ACHN (cell line): ENCODE data around the gene RBM19.
A peak's percentile ranks its signal among the peaks of the same experiment; 100 is the strongest.
"Not testable (repeated sequence)": the region's sequence is repeated elsewhere in the genome, so short reads cannot be mapped to it uniquely, and the experiment has no call there.

Experiments used
- DNase-seq: peaks from one replicate; pipeline ENCODE4 v3.0.0-alpha.2; 2015
- in situ Hi-C: cut with HindIII; loops from 2 replicates; pipeline ENCODE4 v1.10.0; 2017; ENCODE audit warnings: low sequenced_read_pairs, low pct_ligation_motif_present, low pct_unique_long_range_greater_than_20kb

Gene RBM19, protein sequence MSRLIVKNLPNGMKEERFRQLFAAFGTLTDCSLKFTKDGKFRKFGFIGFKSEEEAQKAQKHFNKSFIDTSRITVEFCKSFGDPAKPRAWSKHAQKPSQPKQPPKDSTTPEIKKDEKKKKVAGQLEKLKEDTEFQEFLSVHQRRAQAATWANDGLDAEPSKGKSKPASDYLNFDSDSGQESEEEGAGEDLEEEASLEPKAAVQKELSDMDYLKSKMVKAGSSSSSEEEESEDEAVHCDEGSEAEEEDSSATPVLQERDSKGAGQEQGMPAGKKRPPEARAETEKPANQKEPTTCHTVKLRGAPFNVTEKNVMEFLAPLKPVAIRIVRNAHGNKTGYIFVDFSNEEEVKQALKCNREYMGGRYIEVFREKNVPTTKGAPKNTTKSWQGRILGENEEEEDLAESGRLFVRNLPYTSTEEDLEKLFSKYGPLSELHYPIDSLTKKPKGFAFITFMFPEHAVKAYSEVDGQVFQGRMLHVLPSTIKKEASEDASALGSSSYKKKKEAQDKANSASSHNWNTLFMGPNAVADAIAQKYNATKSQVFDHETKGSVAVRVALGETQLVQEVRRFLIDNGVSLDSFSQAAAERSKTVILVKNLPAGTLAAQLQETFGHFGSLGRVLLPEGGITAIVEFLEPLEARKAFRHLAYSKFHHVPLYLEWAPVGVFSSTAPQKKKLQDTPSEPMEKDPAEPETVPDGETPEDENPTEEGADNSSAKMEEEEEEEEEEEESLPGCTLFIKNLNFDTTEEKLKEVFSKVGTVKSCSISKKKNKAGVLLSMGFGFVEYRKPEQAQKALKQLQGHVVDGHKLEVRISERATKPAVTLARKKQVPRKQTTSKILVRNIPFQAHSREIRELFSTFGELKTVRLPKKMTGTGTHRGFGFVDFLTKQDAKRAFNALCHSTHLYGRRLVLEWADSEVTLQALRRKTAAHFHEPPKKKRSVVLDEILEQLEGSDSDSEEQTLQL

GRCh38 chr12:113965951-113966797, at the start of gene RBM19:
RBM19 (minus strand) TSS chr12:113966325; CDS start chr12:113966227, 98 bp downstream.
- peak; percentile 100 for DNase-seq
- in situ Hi-C loops, result no loop called here

DNA sequence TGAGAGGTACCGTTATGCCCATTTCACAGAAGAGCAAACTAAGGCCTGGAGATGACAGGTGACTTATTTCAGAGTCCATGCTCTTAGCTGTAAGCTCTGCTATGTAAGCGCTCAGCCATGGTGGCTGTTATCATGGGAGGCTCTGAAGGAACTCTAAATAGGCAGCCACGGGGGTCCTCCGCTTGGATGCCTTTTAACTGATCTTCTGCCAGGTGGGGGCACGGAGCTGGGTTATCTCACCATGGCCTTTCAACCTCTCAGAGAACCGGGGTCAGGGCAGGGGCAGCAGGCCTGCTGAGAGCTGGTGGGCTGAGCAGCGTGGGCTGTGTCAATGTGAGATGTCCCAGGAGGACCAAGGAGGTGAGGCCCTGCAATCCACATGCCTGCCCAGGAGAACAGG, 49.7 kb upstream of the RBM19 start:
- in situ Hi-C loops, result no loop called here

DNA sequence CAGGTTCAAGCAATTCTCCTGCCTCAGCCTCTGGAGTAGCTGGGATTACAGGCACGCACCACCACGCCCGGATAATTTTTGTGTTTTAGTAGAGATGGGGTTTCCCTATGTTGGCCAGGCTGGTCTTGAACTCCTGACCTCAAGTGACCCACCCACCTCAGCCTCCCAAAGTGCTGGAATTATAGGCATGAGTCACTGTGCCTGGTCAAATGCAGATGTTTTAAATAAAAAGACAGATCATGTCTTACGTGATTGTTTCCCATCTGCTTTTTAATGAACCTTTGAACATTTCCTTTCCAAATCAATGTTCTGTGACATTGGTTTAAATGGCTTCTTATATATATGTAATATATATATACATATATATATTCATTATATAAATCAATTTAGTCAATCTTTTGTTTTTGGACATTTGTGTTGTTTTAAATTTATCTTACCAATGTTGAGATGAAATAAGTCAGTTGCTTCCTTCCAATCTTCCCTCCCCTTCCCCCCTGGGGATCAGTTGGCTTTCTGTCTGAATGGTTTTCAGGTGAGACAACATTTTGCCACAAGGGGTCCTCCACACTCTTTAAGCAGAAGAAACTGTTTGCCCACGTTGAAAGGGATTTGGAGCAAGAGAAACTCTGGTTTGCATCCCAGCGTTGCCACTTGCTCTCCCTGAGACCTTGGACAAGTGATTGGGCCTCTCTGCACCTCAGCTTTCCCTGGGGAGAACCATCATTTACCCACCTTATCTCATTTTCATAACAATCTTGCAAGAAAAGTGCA, 47.6 kb upstream of the RBM19 start:
- peak; percentile 34 for DNase-seq
- in situ Hi-C loops, result no loop called here

More for the DNA sequence above, 49.7 kb upstream of the RBM19 start:
- no peak for DNase-seq

DNA sequence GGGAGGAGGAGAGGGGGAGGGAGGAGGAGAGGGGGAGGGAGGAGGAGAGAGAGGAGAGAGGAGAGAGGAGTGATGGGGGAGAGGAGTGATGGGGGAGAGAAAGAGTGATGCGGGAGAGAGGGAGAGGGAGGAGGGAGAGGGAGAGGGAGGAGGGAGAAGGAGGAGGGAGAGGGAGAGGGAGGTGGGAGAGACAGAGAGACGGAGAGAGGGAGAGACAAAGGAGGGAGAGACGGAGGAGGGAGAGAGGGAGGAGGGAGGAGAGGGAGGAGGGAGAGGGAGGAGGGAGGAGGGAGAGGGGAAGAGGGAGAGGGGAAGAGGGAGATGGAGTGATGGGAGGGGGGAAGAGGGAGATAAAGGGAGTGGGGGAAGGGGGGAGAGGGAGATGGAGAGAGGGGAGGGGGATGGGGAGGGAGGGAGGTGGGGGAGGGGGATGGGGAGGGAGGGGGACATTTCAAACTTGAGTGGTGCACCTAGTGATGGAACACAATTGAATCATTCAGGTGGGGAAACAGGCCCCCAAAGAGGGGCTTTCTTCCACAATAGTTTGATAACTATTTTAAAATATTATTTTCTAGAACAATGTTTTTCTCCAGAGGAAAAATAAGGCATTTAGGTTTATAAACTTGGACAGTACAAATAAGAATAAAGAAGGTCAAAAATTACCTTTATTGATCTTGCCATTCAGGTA, 46.8 kb upstream of the RBM19 start:
- in situ Hi-C loops, result no loop called here

DNA sequence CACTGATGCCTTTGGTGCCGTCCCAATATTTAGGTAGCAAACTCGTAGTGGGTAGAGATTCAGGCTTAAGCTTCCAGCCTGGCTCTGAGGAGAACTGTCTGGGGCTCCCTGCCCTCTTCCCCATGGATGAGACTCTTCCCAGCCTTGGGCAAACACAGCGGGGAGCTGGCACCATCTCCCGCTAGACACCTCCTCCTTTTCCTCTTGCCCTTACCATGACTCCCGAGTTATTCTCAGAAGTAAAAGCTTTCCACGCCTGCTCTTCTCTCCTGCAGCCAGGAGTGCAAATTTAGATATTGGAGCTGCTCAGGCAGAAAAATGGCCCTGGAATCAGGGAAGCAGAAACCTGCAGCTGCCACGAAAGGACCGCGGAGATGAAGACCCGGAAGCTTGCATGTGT, 45.6 kb upstream of the RBM19 start:
- in situ Hi-C loops, result no loop called here
- DNase-seq, result no peak

More for the DNA sequence above, 46.8 kb upstream of the RBM19 start:
- no peak for DNase-seq

GRCh38 chr12:114006482-114007425, 40.6 kb upstream of the RBM19 start:
- no peak for DNase-seq
- in situ Hi-C loops, result no loop called here

GRCh38 chr12:114004402-114004801, 38.3 kb upstream of the RBM19 start:
- no peak for DNase-seq
- in situ Hi-C loops, result no loop called here

- DNase-seq, result no peak
- in situ Hi-C loops, result no loop called here
Observed at GRCh38 chr12:114003286-114003685, 37.2 kb upstream of the RBM19 start.

DNA sequence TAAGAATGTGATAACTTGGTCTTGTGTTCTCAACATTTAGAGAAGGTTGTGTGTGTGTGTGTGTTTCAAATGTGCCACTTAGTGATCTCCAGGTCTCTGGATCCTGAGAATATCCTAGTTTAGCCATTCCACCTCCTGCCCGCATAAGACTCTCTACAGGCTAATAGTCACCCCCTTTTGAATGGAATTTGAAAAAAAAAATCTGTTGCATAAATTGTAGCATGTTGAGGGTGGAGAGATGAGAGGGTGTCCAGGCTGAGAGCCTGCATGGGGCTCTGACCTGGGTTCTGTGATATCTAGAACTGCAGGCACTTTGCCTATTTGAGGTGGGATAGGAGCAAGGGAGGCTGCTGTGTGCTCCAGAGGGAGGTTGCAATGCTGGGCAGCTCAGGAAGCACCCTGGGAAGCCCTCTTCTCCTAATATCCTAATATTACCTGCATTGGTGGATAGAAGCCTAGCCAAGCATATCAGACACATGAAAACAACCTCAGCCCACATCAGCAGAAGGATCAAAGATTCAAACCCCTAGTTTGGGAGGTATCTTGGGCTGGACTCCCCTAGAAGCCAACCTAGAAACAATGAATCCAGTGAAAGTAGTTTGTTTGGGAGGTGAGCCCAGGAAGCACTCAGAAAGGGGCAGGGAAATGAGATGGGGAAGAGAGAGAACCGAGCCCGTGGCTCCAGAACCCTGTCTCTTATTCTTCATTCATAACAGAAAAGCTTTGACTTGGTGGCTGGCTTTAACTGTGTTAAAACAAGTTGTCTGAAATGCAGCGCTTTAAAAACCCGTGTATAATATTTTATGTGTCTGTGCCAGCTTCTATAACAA, 35.6 kb upstream of the RBM19 start:
- in situ Hi-C loops, result no loop called here
- DNase-seq, result no peak

- in situ Hi-C loops, result no loop called here
Observed at GRCh38 chr12:114000861-114001260, 34.7 kb upstream of the RBM19 start.

GRCh38 chr12:114000261-114000660, 34.1 kb upstream of the RBM19 start:
- in situ Hi-C loops, result not testable (repeated sequence)

More at GRCh38 chr12:114000861-114001260, 34.7 kb upstream of the RBM19 start:
- DNase-seq, result no peak

GRCh38 chr12:113997365-113997764, 31.2 kb upstream of the RBM19 start:
- DNase-seq, result no peak
- in situ Hi-C loops, result no loop called here

More at GRCh38 chr12:114000261-114000660, 34.1 kb upstream of the RBM19 start:
- DNase-seq, result not testable (repeated sequence)

- in situ Hi-C loops, result no loop called here
- no peak for DNase-seq
Observed at GRCh38 chr12:113996026-113996425, 29.9 kb upstream of the RBM19 start.

DNA sequence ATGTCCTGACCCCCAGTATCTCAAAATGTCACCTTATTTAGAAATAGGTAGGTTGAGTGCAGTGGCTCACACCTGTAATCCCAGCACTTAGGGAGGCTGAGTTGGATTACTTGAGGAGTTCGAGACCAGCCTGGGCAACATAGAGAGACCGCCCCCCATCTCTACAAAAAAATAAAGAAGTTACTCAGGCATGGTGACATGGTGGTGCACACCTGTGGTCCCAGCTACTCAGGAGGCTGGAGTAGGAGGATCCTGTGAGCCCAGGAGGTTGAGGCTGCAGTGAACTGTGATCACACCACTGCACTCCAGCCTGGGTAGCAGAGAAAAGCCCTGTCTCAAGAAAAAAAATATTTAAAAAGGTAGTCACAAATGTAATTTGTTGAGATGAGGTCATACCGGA, 27.9 kb upstream of the RBM19 start:
- no peak for DNase-seq
- in situ Hi-C loops, result no loop called here

- in situ Hi-C loops, DNase-seq: not testable (repeated sequence)
Observed at GRCh38 chr12:113992751-113993150, 26.6 kb upstream of the RBM19 start.
